IPS-15b (cell line): ENCODE measurements around the gene ATE1.
"Not testable (repeated sequence)": the region's sequence is repeated elsewhere in the genome, so short reads cannot be mapped to it uniquely, and the experiment has no call there.

Experiments used
- H3K27me3 ChIP-seq: one replicate; pipeline ENCODE4 v1.6.1; 2013; ENCODE audit warnings: low read length; ENCODE audit not compliant: control insufficient read depth, insufficient read depth
- H3K36me3 ChIP-seq: one replicate; pipeline ENCODE4 v1.6.1; 2013; ENCODE audit warnings: low read length; ENCODE audit not compliant: control insufficient read depth, insufficient read depth
- H3K4me1 ChIP-seq: one replicate; pipeline ENCODE4 v1.6.1; 2013; ENCODE audit warnings: mild to moderate bottlenecking, low read length; ENCODE audit not compliant: control insufficient read depth, insufficient read depth
- H3K4me3 ChIP-seq: one replicate; pipeline ENCODE4 v1.5.1; 2013; ENCODE audit warnings: low read depth, low read length
- H3K9ac ChIP-seq: one replicate; pipeline ENCODE4 v1.6.1; 2013; ENCODE audit warnings: low read depth, mild to moderate bottlenecking, low read length
- H3K9me3 ChIP-seq: one replicate; pipeline ENCODE4 v1.6.1; 2013; ENCODE audit warnings: mild to moderate bottlenecking, low read length; ENCODE audit not compliant: control insufficient read depth, insufficient read depth

ATE1 gene

GRCh38 chr10:121838931-121839330, 88.9 kb downstream of the ATE1 start:
- Histone ChIP-seq H3K4me1 (no peaks in the 10 kb centered on the region), H3K4me3 (no peak overlapping the region), H3K27me3 (no peaks in the 10 kb centered on the region), H3K9ac (no peak overlapping the region), H3K9me3 (no peaks in the 10 kb centered on the region), H3K36me3 (no peaks in the 10 kb centered on the region)

GRCh38 chr10:121838149-121838548, 89.7 kb downstream of the ATE1 start:
- Histone ChIP-seq H3K9ac (no peak overlapping the region), H3K9me3 (no peaks in the 10 kb centered on the region), H3K4me1 (no peaks in the 10 kb centered on the region), H3K36me3 (no peaks in the 10 kb centered on the region), H3K4me3 (no peak overlapping the region), H3K27me3 (no peaks in the 10 kb centered on the region)

GRCh38 chr10:121836171-121836570, 91.7 kb downstream of the ATE1 start:
- no peak overlapping the region for H3K9ac ChIP-seq
- no peaks in the 10 kb centered on the region for H3K9me3 ChIP-seq
- H3K4me1 ChIP-seq = no peaks in the 10 kb centered on the region
- H3K27me3 ChIP-seq = no peaks in the 10 kb centered on the region
- H3K4me3 ChIP-seq = no peak overlapping the region
- no peaks in the 10 kb centered on the region for H3K36me3 ChIP-seq

GRCh38 chr10:121835376-121835775, 92.5 kb downstream of the ATE1 start:
- Histone ChIP-seq H3K27me3 (no peaks in the 10 kb centered on the region), H3K9ac (no peak overlapping the region), H3K9me3 (no peaks in the 10 kb centered on the region)

GRCh38 chr10:121834757-121835156, 93.1 kb downstream of the ATE1 start:
- Histone ChIP-seq H3K4me1 (no peaks in the 10 kb centered on the region), H3K9me3 (no peaks in the 10 kb centered on the region), H3K9ac (no peak overlapping the region), H3K27me3 (no peaks in the 10 kb centered on the region), H3K4me3 (no peak overlapping the region), H3K36me3 (no peaks in the 10 kb centered on the region)

More at GRCh38 chr10:121835376-121835775, 92.5 kb downstream of the ATE1 start:
- H3K36me3 ChIP-seq = no peaks in the 10 kb centered on the region
- no peaks in the 10 kb centered on the region for H3K4me1 ChIP-seq
- no peak overlapping the region for H3K4me3 ChIP-seq

GRCh38 chr10:121833387-121833786, 94.4 kb downstream of the ATE1 start:
- no peak overlapping the region for H3K4me3 ChIP-seq
- H3K9me3 ChIP-seq = no peaks in the 10 kb centered on the region
- H3K9ac ChIP-seq = no peak overlapping the region
- no peaks in the 10 kb centered on the region for H3K4me1 ChIP-seq
- no peaks in the 10 kb centered on the region for H3K27me3 ChIP-seq
- H3K36me3 ChIP-seq = no peaks in the 10 kb centered on the region

- Histone ChIP-seq H3K9ac (no peak overlapping the region), H3K9me3 (no peaks in the 10 kb centered on the region), H3K27me3 (no peaks in the 10 kb centered on the region), H3K36me3 (peaks cover 3% of the 10 kb centered on the region), H3K4me1 (no peaks in the 10 kb centered on the region), H3K4me3 (no peak overlapping the region)
Observed at GRCh38 chr10:121832647-121833046, 95.2 kb downstream of the ATE1 start.

GRCh38 chr10:121831777-121832176, 96.1 kb downstream of the ATE1 start:
- Histone ChIP-seq H3K27me3 (no peaks in the 10 kb centered on the region), H3K4me1 (no peaks in the 10 kb centered on the region), H3K9ac (no peak overlapping the region), H3K9me3 (no peaks in the 10 kb centered on the region), H3K36me3 (peaks cover 3% of the 10 kb centered on the region), H3K4me3 (no peak overlapping the region)

- no peaks in the 10 kb centered on the region for H3K9me3 ChIP-seq
- no peaks in the 10 kb centered on the region for H3K27me3 ChIP-seq
- H3K4me3 ChIP-seq = no peak overlapping the region
- no peaks in the 10 kb centered on the region for H3K4me1 ChIP-seq
- H3K36me3 ChIP-seq = peaks cover 3% of the 10 kb centered on the region
- H3K9ac ChIP-seq = no peak overlapping the region
Observed at GRCh38 chr10:121831237-121831636, 96.6 kb downstream of the ATE1 start.

- Histone ChIP-seq H3K27me3 (no peaks in the 10 kb centered on the region), H3K4me3 (no peak overlapping the region), H3K9me3 (no peaks in the 10 kb centered on the region), H3K9ac (no peak overlapping the region), H3K36me3 (peaks cover 3% of the 10 kb centered on the region), H3K4me1 (no peaks in the 10 kb centered on the region)
Observed at GRCh38 chr10:121830101-121830500, 97.7 kb downstream of the ATE1 start.

GRCh38 chr10:121828045-121828444, 99.8 kb downstream of the ATE1 start:
- Histone ChIP-seq H3K27me3 (no peaks in the 10 kb centered on the region), H3K36me3 (peaks cover 3% of the 10 kb centered on the region), H3K9me3 (no peaks in the 10 kb centered on the region), H3K4me3 (no peak overlapping the region), H3K9ac (no peak overlapping the region), H3K4me1 (no peaks in the 10 kb centered on the region)

- H3K4me3 ChIP-seq, H3K27me3 ChIP-seq, H3K9me3 ChIP-seq, H3K9ac ChIP-seq, H3K4me1 ChIP-seq, H3K36me3 ChIP-seq: not testable (repeated sequence)
Observed at GRCh38 chr10:121826773-121827172, 101.1 kb downstream of the ATE1 start.

GRCh38 chr10:121823993-121824463, 103.8 kb downstream of the ATE1 start:
- Histone ChIP-seq H3K9ac (no peak overlapping the region), H3K27me3 (no peaks in the 10 kb centered on the region), H3K4me3 (no peak overlapping the region), H3K9me3 (no peaks in the 10 kb centered on the region), H3K36me3 (peaks cover 3% of the 10 kb centered on the region), H3K4me1 (no peaks in the 10 kb centered on the region)
